Hepatocyte (in vitro differentiated cells): ENCODE measurements around the gene INSRR.

ENCODE experiments used
- EZH2 ChIP-seq: fragments of 200-600 bp; sonication (generic); IDR thresholded peaks from 2 replicates; pipeline ENCODE4 v1.6.1; 2016; ENCODE audit warnings: antibody characterized with exemption, mild to moderate bottlenecking, borderline replicate concordance
- TF ChIP-seq, protein P1 (sequence below): fragments of 200-600 bp; sonication (generic); IDR thresholded peaks from 2 replicates; pipeline ENCODE4 v1.5.1; 2016; ENCODE audit warnings: antibody characterized with exemption, mild to moderate bottlenecking; ENCODE audit not compliant: poor library complexity

DNA sequence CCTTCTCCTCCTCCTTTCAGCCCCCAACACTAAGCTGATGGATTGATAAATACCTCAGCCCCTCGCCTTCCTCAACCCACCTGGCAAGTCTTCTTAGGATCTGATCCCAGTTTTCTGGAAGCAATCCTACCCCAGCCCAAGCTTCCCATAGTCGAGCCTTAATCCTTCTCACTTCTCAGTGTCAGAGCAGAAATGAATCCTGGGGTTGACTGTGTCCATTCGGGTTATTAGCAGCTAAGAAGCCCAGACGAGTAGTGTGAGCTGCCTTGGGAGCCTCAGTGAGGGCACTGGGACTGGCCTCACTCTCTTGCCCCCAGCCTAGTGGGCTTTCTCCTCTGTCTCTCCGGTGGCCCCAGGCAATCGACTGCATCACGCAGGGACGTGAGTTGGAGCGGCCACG is 22.2 kb upstream of the INSRR start:
- TF ChIP-seq, protein P1, sequence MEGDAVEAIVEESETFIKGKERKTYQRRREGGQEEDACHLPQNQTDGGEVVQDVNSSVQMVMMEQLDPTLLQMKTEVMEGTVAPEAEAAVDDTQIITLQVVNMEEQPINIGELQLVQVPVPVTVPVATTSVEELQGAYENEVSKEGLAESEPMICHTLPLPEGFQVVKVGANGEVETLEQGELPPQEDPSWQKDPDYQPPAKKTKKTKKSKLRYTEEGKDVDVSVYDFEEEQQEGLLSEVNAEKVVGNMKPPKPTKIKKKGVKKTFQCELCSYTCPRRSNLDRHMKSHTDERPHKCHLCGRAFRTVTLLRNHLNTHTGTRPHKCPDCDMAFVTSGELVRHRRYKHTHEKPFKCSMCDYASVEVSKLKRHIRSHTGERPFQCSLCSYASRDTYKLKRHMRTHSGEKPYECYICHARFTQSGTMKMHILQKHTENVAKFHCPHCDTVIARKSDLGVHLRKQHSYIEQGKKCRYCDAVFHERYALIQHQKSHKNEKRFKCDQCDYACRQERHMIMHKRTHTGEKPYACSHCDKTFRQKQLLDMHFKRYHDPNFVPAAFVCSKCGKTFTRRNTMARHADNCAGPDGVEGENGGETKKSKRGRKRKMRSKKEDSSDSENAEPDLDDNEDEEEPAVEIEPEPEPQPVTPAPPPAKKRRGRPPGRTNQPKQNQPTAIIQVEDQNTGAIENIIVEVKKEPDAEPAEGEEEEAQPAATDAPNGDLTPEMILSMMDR, result no peak
- no peak for TF ChIP-seq EZH2
